Testis (tissue), 3 donors: ENCODE data around the gene CTSG. TPM values are rescaled to one million over a fixed set of nuclear protein-coding genes. Genes with fewer than 3 reads are reported as not detected.
"Not testable (repeated sequence)": the region's sequence is repeated elsewhere in the genome, so short reads cannot be mapped to it uniquely, and the experiment has no call there.

Experiments
- DNase-seq: peaks from one replicate; pipeline ENCODE4 v3.0.0-alpha.2; 2019
- H3K27ac ChIP-seq, 2 donors: fragments of 200-600 bp; sonication (generic); one replicate each; pipeline ENCODE4 v1.5.1; 2019
- H3K27me3 ChIP-seq: fragments of 200-600 bp; sonication (generic); one replicate; pipeline ENCODE4 v1.5.1; 2019
- H3K36me3 ChIP-seq: fragments of 200-600 bp; sonication (generic); one replicate; pipeline ENCODE4 v1.5.1; 2017; ENCODE audit warnings: low read depth; ENCODE audit errors: missing control alignments
- H3K4me1 ChIP-seq: fragments of 200-600 bp; sonication (generic); one replicate; pipeline ENCODE4 v1.5.1; 2019
- H3K4me3 ChIP-seq, 2 donors: fragments of 200-600 bp; sonication (generic); one replicate each; pipeline ENCODE4 v1.5.1; 2017 to 2019
- H3K9me3 ChIP-seq: fragments of 200-600 bp; sonication (generic); one replicate; pipeline ENCODE4 v1.5.1; 2017
- CTCF ChIP-seq, 3 experiments: fragments of 450-650 bp in 2 of 3; fragments of 200-600 bp in 1 of 3; sonication (generic) in 1 of 3; IDR thresholded peaks; one replicate each; pipeline ENCODE4 v1.5.1; 2016 to 2019; ENCODE audit warnings: antibody characterized with exemption in 3 of 3, mild to moderate bottlenecking in 2 of 3, moderate library complexity in 1 of 3
- POLR2A ChIP-seq: fragments of 450-650 bp; IDR thresholded peaks from one replicate; pipeline ENCODE4 v1.6.1; 2017; ENCODE audit warnings: antibody characterized with exemption, mild to moderate bottlenecking, moderate library complexity
- WGBS, 2 donors: methylation state at CpG; one replicate each; pipeline ENCODE4 v1.1.5; 2018; 5-methylcytosine and 5-hydroxymethylcytosine counted together
- intact Hi-C: fragments of 100-400 bp; cut with DNase I; formaldehyde crosslinking; loops from one replicate; pipeline ENCODE4 v1.15.1; 2023; ENCODE audit warnings: low total_unique reads
- polyA plus RNA-seq: library from polyadenylated mRNA; stranded (reverse); fragments of 350-450 nt; fragmentation: Illumina TruSeq; extraction: RNeasy Lipid Tissue Mini Kit (QIAGEN cat#74804); gene quantifications from one replicate; pipeline ENCODE4 v1.2.3, GENCODE V29; 2014; ENCODE audit warnings: low read depth, low replicate concordance; ENCODE audit not compliant: insufficient read depth
- total RNA-seq, 2 donors: library from RNA; depleted of rRNA; stranded (reverse); fragments of >200 nt; gene quantifications; one replicate each; pipeline ENCODE4 v1.2.3, GENCODE V29; 2016

The CTSG gene
- total and polyA plus RNA-seq, 3 donors from 2014 or later = 3.8 to 9.2 TPM; not detected in 1

- intact Hi-C loops = no loop called here
- WGBS, 2 donors = 69 to 70% methylated on average over 1 to 3 of the region's 3 CpGs
- Histone ChIP-seq H3K27ac (no peak overlapping the region), H3K27me3 (no peaks in the 10 kb centered on the region), H3K4me1 (no peaks in the 10 kb centered on the region), H3K4me3 (no peak overlapping the region), H3K36me3 (no peaks in the 10 kb centered on the region), H3K9me3 (no peaks in the 10 kb centered on the region)
- TF ChIP-seq CTCF (IDR thresholded peaks at IDR 0.05) (no peak), POLR2A (no peak)
- no peak for DNase-seq
Observed at GRCh38 chr14:24563505-24563904, 12.5 kb downstream of the CTSG start.

- intact Hi-C loops = no loop called here
- Histone ChIP-seq H3K27me3 (no peaks in the 10 kb centered on the region), H3K4me3 (no peak overlapping the region), H3K36me3 (no peaks in the 10 kb centered on the region), H3K9me3 (no peaks in the 10 kb centered on the region), H3K4me1 (no peaks in the 10 kb centered on the region), H3K27ac (no peak overlapping the region)
- DNase-seq = no peak
- 73 to 78% methylated on average over 4 of the region's 4 CpGs for WGBS, 2 donors
- no peak for TF ChIP-seq POLR2A
- TF ChIP-seq CTCF (IDR thresholded peaks at IDR 0.05) = no peak
Observed at GRCh38 chr14:24556756-24557155, 19.3 kb downstream of the CTSG start.

GRCh38 chr14:24549064-24549463 lies 27.0 kb downstream of the CTSG start:
- H3K36me3 ChIP-seq, H3K27ac ChIP-seq, H3K4me3 ChIP-seq, intact Hi-C loops, DNase-seq, H3K27me3 ChIP-seq, H3K4me1 ChIP-seq, H3K9me3 ChIP-seq: not testable (repeated sequence)
- WGBS, 2 donors = 43 to 61% methylated on average over 1 of the region's 1 CpG

GRCh38 chr14:24542346-24542936 lies 33.6 kb downstream of the CTSG start:
- no peaks in the 10 kb centered on the region for H3K27me3 ChIP-seq
- H3K36me3 ChIP-seq = no peaks in the 10 kb centered on the region
- H3K4me1 ChIP-seq = no peaks in the 10 kb centered on the region
- no peak overlapping the region for H3K27ac ChIP-seq
- TF ChIP-seq POLR2A (no peak), CTCF (IDR thresholded peaks at IDR 0.05) (no peak)
- WGBS, 2 donors = 59 to 86% methylated on average over 2 of the region's 2 CpGs
- no peaks in the 10 kb centered on the region for H3K9me3 ChIP-seq
- intact Hi-C loops = no loop called here
- H3K4me3 ChIP-seq = no peak overlapping the region
- DNase-seq = no peak

GRCh38 chr14:24535737-24536136 lies 40.3 kb downstream of the CTSG start:
- intact Hi-C loops = no loop called here
- TF ChIP-seq CTCF (IDR thresholded peaks at IDR 0.05) (no peak), POLR2A (no peak)
- Histone ChIP-seq H3K27ac (no peak overlapping the region), H3K9me3 (no peaks in the 10 kb centered on the region), H3K4me3 (no peak overlapping the region), H3K27me3 (no peaks in the 10 kb centered on the region), H3K36me3 (no peaks in the 10 kb centered on the region), H3K4me1 (no peaks in the 10 kb centered on the region)
- 47 to 57% methylated on average over 1 of the region's 1 CpG for WGBS, 2 donors
- DNase-seq = no peak
